Measurements from ENCODE around the gene INAVA.

GRCh38 chr1:200960236-200960947 is 65.7 kb downstream of the INAVA start:
- TF ChIP-seq POLR2A (IDR thresholded peaks at IDR 0.05) = no peak
- TF ChIP-seq CTCF (IDR thresholded peaks at IDR 0.05) = no peak

Data from heart left ventricle (tissue), 13 donors.